SK-N-SH (cell line): Measurements from ENCODE around the gene DMRT1. TPM values are rescaled to one million over a fixed set of nuclear protein-coding genes. Genes with fewer than 3 reads are reported as not detected.

Experiments
- CTCF ChIA-PET: fragments of 300-600, 350-600 bp; formaldehyde crosslinking; extraction: SDS; loops from one replicate; lab custom pipeline; 2021; lab: Yijun Ruan, JAX
- POLR2A ChIA-PET: fragments of 350-600 bp; sonication (Branson Sonifier 250); formaldehyde crosslinking; extraction: SDS; loops from one replicate; lab custom pipeline; 2020; ENCODE audit warnings: antibody characterized with exemption, inconsistent platforms; lab: Yijun Ruan, JAX
- DNase-seq: peaks from one replicate; pipeline ENCODE4 v3.0.0; 2012
- H2AFZ ChIP-seq: fragments of 200-600 bp; sonication (generic); 2 replicates; pipeline ENCODE4 v1.8.1; 2016; ENCODE audit warnings: antibody characterized with exemption, mild to moderate bottlenecking, low read depth
- H3F3A ChIP-seq: fragments of 200-600 bp; sonication (generic); replicated peaks from 2 replicates; pipeline ENCODE3; 2016; ENCODE audit warnings: antibody characterized with exemption, mild to moderate bottlenecking; ENCODE audit not compliant: insufficient read depth
- H3K27ac ChIP-seq, 2 experiments: fragments of 200-500 bp in 1 of 2; fragments of 200-600 bp in 1 of 2; sonication (Bioruptor generic) in 1 of 2; sonication (generic), shearing (Covaris generic) in 1 of 2; 2 replicates each; pipeline versions ENCODE4 v1.5.1 to v1.6.1; 2014 to 2016; ENCODE audit warnings: low read depth in 2 of 2, inconsistent platforms in 1 of 2, low read length in 1 of 2, mild to moderate bottlenecking in 1 of 2, mixed read lengths in 1 of 2
- H3K27me3 ChIP-seq: fragments of 200-600 bp; sonication (generic), shearing (Covaris generic); 2 replicates; pipeline ENCODE4 v1.6.1; 2016; ENCODE audit warnings: mixed run types; ENCODE audit not compliant: insufficient read depth
- H3K36me3 ChIP-seq, 2 experiments: fragments of 200-500 bp in 1 of 2; fragments of 200-600 bp in 1 of 2; sonication (Bioruptor generic) in 1 of 2; sonication (generic) in 1 of 2; replicated peaks in 1 of 2; 2 replicates each; pipeline versions ENCODE3 to v1.5.1; 2014 to 2016; ENCODE audit warnings: low read length in 1 of 2, mild to moderate bottlenecking in 1 of 2; ENCODE audit not compliant: insufficient read depth in 2 of 2, control insufficient read depth in 1 of 2
- H3K4me1 ChIP-seq, 2 experiments: fragments of 200-500 bp in 1 of 2; fragments of 200-600 bp in 1 of 2; sonication (Bioruptor generic) in 1 of 2; sonication (generic), shearing (Covaris generic) in 1 of 2; 2 replicates each; pipeline versions ENCODE4 v1.5.1 to v1.6.1; 2014 to 2016; ENCODE audit warnings: low read depth in 1 of 2, low read length in 1 of 2, mixed run types in 1 of 2; ENCODE audit not compliant: insufficient read depth in 2 of 2, control insufficient read depth in 1 of 2
- H3K4me2 ChIP-seq: fragments of 200-600 bp; sonication (generic), shearing (Covaris generic); 2 replicates; pipeline ENCODE4 v1.6.1; 2017; ENCODE audit warnings: mixed run types
- H3K4me3 ChIP-seq, 2 experiments: fragments of 200-500 bp in 1 of 2; fragments of 200-600 bp in 1 of 2; sonication (Bioruptor generic) in 1 of 2; sonication (generic), shearing (Covaris generic) in 1 of 2; 2 replicates each; pipeline versions ENCODE4 v1.5.1 to v1.8.1; 2014 to 2016; ENCODE audit warnings: low read depth in 2 of 2, inconsistent platforms in 1 of 2, low read length in 1 of 2, mild to moderate bottlenecking in 1 of 2, mixed read lengths in 1 of 2, moderate library complexity in 1 of 2
- H3K79me2 ChIP-seq: fragments of 200-600 bp; sonication (generic); 2 replicates; pipeline ENCODE4 v1.8.1; 2017; ENCODE audit warnings: mild to moderate bottlenecking; ENCODE audit not compliant: insufficient read depth
- H3K9ac ChIP-seq: fragments of 200-600 bp; sonication (generic); 2 replicates; pipeline ENCODE4 v1.6.1; 2017; ENCODE audit warnings: mixed run types
- H3K9me2 ChIP-seq: fragments of 200-600 bp; sonication (generic); 2 replicates; pipeline ENCODE4 v1.6.1; 2017; ENCODE audit warnings: mixed run types
- H3K9me3 ChIP-seq: fragments of 200-600 bp; sonication (generic); 2 replicates; pipeline ENCODE4 v1.6.1; 2017; ENCODE audit warnings: mixed run types, mild to moderate bottlenecking, moderate library complexity
- H4K20me1 ChIP-seq: fragments of 200-600 bp; sonication (generic); 2 replicates; pipeline ENCODE4 v1.6.1; 2017; ENCODE audit warnings: mild to moderate bottlenecking, mixed run types; ENCODE audit not compliant: insufficient read depth
- CHD2 ChIP-seq: fragments of 150-350 bp; IDR thresholded peaks from 2 replicates; pipeline ENCODE4 v1.6.1; 2018; ENCODE audit warnings: low read length; ENCODE audit not compliant: partially characterized antibody
- ELF1 ChIP-seq: IDR thresholded peaks from 2 replicates; pipeline ENCODE4 v1.4.0; 2012
- EP300 ChIP-seq, 2 experiments: IDR thresholded peaks; 2 replicates each; pipeline versions ENCODE4 v1.4.0 to v1.6.1; 2012; ENCODE audit warnings: borderline replicate concordance in 1 of 2, low read depth in 1 of 2, low read length in 1 of 2
- EZH2phosphoT487 ChIP-seq: fragments of 200-600 bp; sonication (generic); IDR thresholded peaks from 2 replicates; pipeline ENCODE4 v1.6.1; 2017; ENCODE audit warnings: low read depth, mixed run types, mild to moderate bottlenecking, antibody characterized with exemption, moderate library complexity, borderline replicate concordance
- MAX ChIP-seq: IDR thresholded peaks from 2 replicates; pipeline ENCODE4 v1.4.0; 2012; ENCODE audit warnings: low read depth
- MEF2A ChIP-seq: IDR thresholded peaks from 2 replicates; pipeline ENCODE4 v1.4.0; 2012; ENCODE audit warnings: low read depth, borderline replicate concordance
- NFIC ChIP-seq: IDR thresholded peaks from 2 replicates; pipeline ENCODE4 v1.4.0; 2012; ENCODE audit warnings: borderline replicate concordance
- NRF1 ChIP-seq: IDR thresholded peaks from 2 replicates; pipeline ENCODE4 v1.6.1; 2012; ENCODE audit warnings: low read depth, mild to moderate bottlenecking, low read length
- POLR2AphosphoS5 ChIP-seq: IDR thresholded peaks from 2 replicates; pipeline ENCODE4 v1.6.1; 2012; ENCODE audit warnings: low read depth, low read length
- RAD21 ChIP-seq: IDR thresholded peaks from 2 replicates; pipeline ENCODE4 v1.6.1; 2012; ENCODE audit warnings: mild to moderate bottlenecking, low read length
- REST ChIP-seq: IDR thresholded peaks from 2 replicates; pipeline ENCODE4 v1.6.1; 2012; ENCODE audit warnings: mild to moderate bottlenecking, low read depth, low read length, moderate library complexity
- RFX5 ChIP-seq: IDR thresholded peaks from 2 replicates; pipeline ENCODE4 v1.6.1; 2012; ENCODE audit warnings: mild to moderate bottlenecking, improper control_type of control experiment, low read length
- TAF1 ChIP-seq: IDR thresholded peaks from 2 replicates; pipeline ENCODE4 v1.6.1; 2012; ENCODE audit warnings: low read depth, mild to moderate bottlenecking, low read length, moderate library complexity, borderline replicate concordance
- TEAD4 ChIP-seq: IDR thresholded peaks from 2 replicates; pipeline ENCODE4 v1.4.0; 2012; ENCODE audit warnings: mild to moderate bottlenecking, borderline replicate concordance; ENCODE audit not compliant: insufficient read depth
- USF1 ChIP-seq: IDR thresholded peaks from 2 replicates; pipeline ENCODE4 v1.4.0; 2012; ENCODE audit warnings: low read depth, borderline replicate concordance
- WGBS: methylation state at CpG from one replicate; pipeline ENCODE4 v1.1.6; 2017; ENCODE audit warnings: low lambda C conversion rate; 5-methylcytosine and 5-hydroxymethylcytosine counted together
- polyA plus RNA-seq, 3 experiments: library from polyadenylated mRNA; depleted of rRNA; stranded (reverse); fragments of >200 nt; gene quantifications; 2 replicates each; pipeline ENCODE4 v1.2.3, GENCODE V29; 2012

DMRT1 gene
- polyA plus RNA-seq, 1 of the 3 experiments (the other 2 are of a cell fraction), result not detected

- WGBS, result 0% methylated on average over 4 of the region's 4 CpGs
- Histone ChIP-seq H3K4me1 (no peaks in the 10 kb centered on the region), H3F3A (peaks cover under 1% of the 10 kb centered on the region), H3K9me3 (no peaks in the 10 kb centered on the region; the same call in 1 of the 2 replicates), H3K4me2 (no peak overlapping the region), H3K4me3 (no peak overlapping the region), H3K36me3 (no peaks in the 10 kb centered on the region), H3K27ac (no peak overlapping the region), H3K27me3 (peaks cover 24% of the 10 kb centered on the region; the same call in 1 of the 2 replicates), H3K9me2 (no peaks in the 10 kb centered on the region), H3K79me2 (no peaks in the 10 kb centered on the region), H2AFZ (no peak overlapping the region), H3K9ac (no peak overlapping the region), H4K20me1 (no peaks in the 10 kb centered on the region)
- ChIA-PET POLR2A (no interaction called here), CTCF (no interaction called here)
- DNase-seq, result no peak
- TF ChIP-seq TAF1 (no peak), MAX (no peak), USF1 (no peak), MEF2A (no peak), EP300 (IDR thresholded peaks at IDR 0.05; ENCODE audit: borderline replicate concordance in 1 of 2, low read depth in 1 of 2, low read length in 1 of 2) (no peak), ELF1 (no peak), CHD2 (no peak), TEAD4 (no peak), POLR2AphosphoS5 (no peak), NFIC (no peak)
These were observed 152.5 kb downstream of the DMRT1 start for GRCh38 chr9:994005-994404.

- H2AFZ ChIP-seq, result no peak overlapping the region
- no peak overlapping the region for H3K27ac ChIP-seq
- H4K20me1 ChIP-seq, result no peaks in the 10 kb centered on the region
- no peaks in the 10 kb centered on the region for H3K9me2 ChIP-seq
- peaks cover 9% of the 10 kb centered on the region for H3F3A ChIP-seq
- 4% methylated on average over 4 of the region's 4 CpGs for WGBS
- ChIA-PET POLR2A (no interaction called here), CTCF (interaction anchor here (0.6 to 1.3 kb wide), 3 partner anchors 8 to 105 kb away, joined by 3 to 4 read pairs (median 4); no protein-coding TSS in a partner anchor)
- H3K27me3 ChIP-seq, result peaks cover 17% of the 10 kb centered on the region; the same call in 1 of the 2 replicates
- no peak overlapping the region for H3K4me3 ChIP-seq
- no peaks in the 10 kb centered on the region for H3K36me3 ChIP-seq
- TF ChIP-seq NFIC, result no peak
- no peak for TF ChIP-seq RAD21
- TF ChIP-seq MEF2A, result no peak
- TF ChIP-seq NRF1, result no peak
- TF ChIP-seq EZH2phosphoT487, result no peak
- TF ChIP-seq RFX5, result no peak
- TF ChIP-seq REST, result no peak
- H3K9me3 ChIP-seq, result no peaks in the 10 kb centered on the region; the same call in 1 of the 2 replicates
- no peaks in the 10 kb centered on the region for H3K79me2 ChIP-seq
- no peaks in the 10 kb centered on the region for H3K4me1 ChIP-seq
- DNase-seq, result no peak
- H3K4me2 ChIP-seq, result no peak overlapping the region
- no peak overlapping the region for H3K9ac ChIP-seq
These were observed 153.7 kb downstream of the DMRT1 start for GRCh38 chr9:995192-995591.
